Femur (tissue), 1 donor: ENCODE results near the gene SLC22A23.
"Not testable (repeated sequence)": the region's sequence is repeated elsewhere in the genome, so short reads cannot be mapped to it uniquely, and the experiment has no call there.

Source experiments
- DNase-seq: peaks from one replicate; pipeline ENCODE4 v3.0.0-alpha.2; 2017

The SLC22A23 gene

GRCh38 chr6:3259491-3259958 is 197.3 kb downstream of the SLC22A23 start:
- no peak for DNase-seq

- peak; percentile 97 for DNase-seq
These were observed 197.9 kb downstream of the SLC22A23 start, which contains the start of gene PSMG4 for GRCh38 chr6:3258720-3259490. PSMG4 (plus strand) TSS chr6:3258947; CDS start chr6:3259023, 76 bp downstream.

- no peak for DNase-seq
These were observed 198.6 kb downstream of the SLC22A23 start for GRCh38 chr6:3258201-3258600.

- no peak for DNase-seq
These were observed 203.3 kb downstream of the SLC22A23 start for GRCh38 chr6:3253597-3253961.

GRCh38 chr6:3252861-3253596 is 203.8 kb downstream of the SLC22A23 start:
- DNase-seq, result no peak

GRCh38 chr6:3252369-3252768 is 204.5 kb downstream of the SLC22A23 start:
- no peak for DNase-seq

GRCh38 chr6:3251462-3252314 is 205.2 kb downstream of the SLC22A23 start:
- peak; percentile 89 for DNase-seq

- DNase-seq, result peak; percentile 85
These were observed 206.6 kb downstream of the SLC22A23 start for GRCh38 chr6:3250231-3250675.

GRCh38 chr6:3249821-3250220 is 207.0 kb downstream of the SLC22A23 start:
- no peak for DNase-seq

GRCh38 chr6:3247255-3248146 is 209.3 kb downstream of the SLC22A23 start:
- DNase-seq, result peak; percentile 88

GRCh38 chr6:3245216-3245615 is 211.6 kb downstream of the SLC22A23 start:
- DNase-seq, result no peak

GRCh38 chr6:3244832-3245161 is 212.1 kb downstream of the SLC22A23 start:
- not testable (repeated sequence) for DNase-seq

- no peak for DNase-seq
These were observed 212.6 kb downstream of the SLC22A23 start for GRCh38 chr6:3244003-3244831.

GRCh38 chr6:3242768-3243167 is 214.1 kb downstream of the SLC22A23 start:
- no peak for DNase-seq

- DNase-seq, result not testable (repeated sequence)
These were observed 215.1 kb downstream of the SLC22A23 start for GRCh38 chr6:3241745-3242144.

- DNase-seq, result no peak
These were observed 216.3 kb downstream of the SLC22A23 start for GRCh38 chr6:3240595-3240994.

- DNase-seq, result no peak
These were observed 217.6 kb downstream of the SLC22A23 start for GRCh38 chr6:3239110-3239830.

GRCh38 chr6:3237761-3238662 is 218.8 kb downstream of the SLC22A23 start:
- DNase-seq, result no peak

GRCh38 chr6:3236005-3236404 is 220.8 kb downstream of the SLC22A23 start:
- DNase-seq, result no peak
